HEK293T (cell line): ENCODE results near the gene JAK3.

ENCODE experiments used
- CTCF ChIA-PET: fragments of 350-600 bp; formaldehyde crosslinking; extraction: SDS; loops from one replicate; lab custom pipeline; 2021; ENCODE audit warnings: antibody characterized with exemption, inconsistent platforms; lab: Yijun Ruan, JAX
- POLR2A ChIA-PET: fragments of 350-600 bp; formaldehyde crosslinking; extraction: SDS; loops from one replicate; lab custom pipeline; 2020; ENCODE audit warnings: antibody characterized with exemption, inconsistent platforms; lab: Yijun Ruan, JAX
- DNase-seq: peaks from one replicate; pipeline ENCODE4 v3.0.0; 2012; ENCODE audit warnings: mixed read lengths; ENCODE audit errors: extremely low spot score
- ARNT ChIP-seq: fragments of 450-650 bp; IDR thresholded peaks from 2 replicates; pipeline ENCODE4 v1.6.1; 2017; ENCODE audit warnings: mild to moderate bottlenecking
- BHLHE40 ChIP-seq: fragments of 450-650 bp; IDR thresholded peaks from 2 replicates; pipeline ENCODE4 v1.6.1; 2016; ENCODE audit warnings: mild to moderate bottlenecking, moderate library complexity, borderline replicate concordance
- CTBP1 ChIP-seq: fragments of 450-650 bp; IDR thresholded peaks from 2 replicates; pipeline ENCODE4 v1.6.1; 2016; ENCODE audit warnings: borderline replicate concordance
- ELF4 ChIP-seq: fragments of 450-650 bp; IDR thresholded peaks from 2 replicates; pipeline ENCODE4 v1.6.1; 2017; ENCODE audit warnings: antibody characterized with exemption
- FOXA1 ChIP-seq: fragments of 450-650 bp; IDR thresholded peaks from 2 replicates; pipeline ENCODE4 v1.6.1; 2016; ENCODE audit warnings: mild to moderate bottlenecking
- FOXK2 ChIP-seq: fragments of 450-650 bp; IDR thresholded peaks from 2 replicates; pipeline ENCODE4 v1.6.1; 2016; ENCODE audit warnings: mild to moderate bottlenecking
- FOXM1 ChIP-seq: fragments of 450-650 bp; IDR thresholded peaks from 2 replicates; pipeline ENCODE4 v1.6.1; 2017; ENCODE audit warnings: mild to moderate bottlenecking, borderline replicate concordance
- HDGF ChIP-seq: fragments of 450-650 bp; IDR thresholded peaks from 2 replicates; pipeline ENCODE4 v1.6.1; 2017; ENCODE audit warnings: antibody characterized with exemption, borderline replicate concordance
- L3MBTL2 ChIP-seq: fragments of 450-650 bp; conservative IDR thresholded peaks from 2 replicates; pipeline ENCODE4 v1.6.1; 2016; ENCODE audit warnings: mild to moderate bottlenecking
- LEF1 ChIP-seq: fragments of 450-650 bp; IDR thresholded peaks from 2 replicates; pipeline ENCODE4 v1.6.1; 2017; ENCODE audit warnings: mild to moderate bottlenecking, borderline replicate concordance
- NFRKB ChIP-seq: fragments of 450-650 bp; IDR thresholded peaks from 2 replicates; pipeline ENCODE4 v1.6.1; 2016; ENCODE audit warnings: mild to moderate bottlenecking, moderate library complexity
- SP1 ChIP-seq: fragments of 450-650 bp; IDR thresholded peaks from 2 replicates; pipeline ENCODE4 v1.6.1; 2017
- SUZ12 ChIP-seq: fragments of 450-650 bp; IDR thresholded peaks from 2 replicates; pipeline ENCODE4 v1.6.1; 2016; ENCODE audit warnings: mild to moderate bottlenecking
- TARDBP ChIP-seq: fragments of 450-650 bp; IDR thresholded peaks from 2 replicates; pipeline ENCODE4 v1.6.1; 2016
- ZNF384 ChIP-seq: fragments of 450-650 bp; IDR thresholded peaks from 2 replicates; pipeline ENCODE4 v1.6.1; 2016
- TF ChIP-seq, protein P1 (sequence below): fragments of 450-650 bp; IDR thresholded peaks from 2 replicates; pipeline ENCODE4 v1.6.1; 2016

The JAK3 gene

DNA sequence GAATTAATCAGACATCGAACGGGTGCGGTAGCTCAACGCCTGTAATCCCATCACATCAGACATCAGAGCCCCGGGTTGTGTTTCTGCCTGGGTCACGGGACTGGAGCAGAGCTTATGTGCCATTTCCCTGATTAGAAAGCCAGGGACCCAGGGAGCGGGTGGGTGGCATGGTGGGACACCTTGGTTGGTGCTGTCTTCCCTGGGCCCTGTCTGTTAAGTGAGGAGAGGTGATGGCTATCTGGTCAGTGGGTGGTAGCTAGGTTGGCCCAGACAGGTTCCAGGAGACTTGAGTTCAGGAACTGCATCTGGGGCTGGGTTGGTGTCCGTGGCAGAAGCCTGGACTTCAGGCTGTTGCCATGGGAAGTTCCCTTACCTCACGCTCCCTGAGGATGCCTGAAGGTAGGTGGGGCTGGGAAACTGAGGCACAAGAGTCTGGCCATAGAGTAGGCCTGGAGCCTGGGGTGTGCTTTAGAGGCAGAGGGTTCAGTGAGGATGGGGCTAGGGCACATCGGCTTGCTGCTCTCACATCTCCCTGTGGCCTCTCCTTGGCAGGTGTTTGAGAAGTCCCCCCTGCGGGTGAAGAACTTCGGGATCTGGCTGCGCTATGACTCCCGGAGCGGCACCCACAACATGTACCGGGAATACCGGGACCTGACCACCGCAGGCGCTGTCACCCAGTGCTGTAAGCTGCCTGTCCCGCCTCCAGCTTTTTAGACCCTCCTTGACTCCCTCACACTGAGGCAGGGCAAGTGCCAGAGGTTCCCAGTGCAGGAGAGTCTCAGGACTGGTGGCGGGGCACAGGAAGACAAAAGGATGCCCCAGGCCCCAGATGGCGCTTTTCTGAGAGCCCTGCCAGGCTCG lies 14.0 kb upstream of the JAK3 start:
- ChIA-PET POLR2A (interaction anchor here (3.8 kb wide), 1 partner anchor 70 kb away, joined by 80 read pairs; the partner anchor contains the start of gene CCDC124), CTCF (no interaction called here)
- TF ChIP-seq HDGF (no peak), LEF1 (no peak), BHLHE40 (no peak), TARDBP (no peak), FOXM1 (no peak), ELF4 (no peak), CTBP1 (no peak), FOXK2 (no peak), ZNF384 (no peak), ARNT (no peak), SP1 (no peak), NFRKB (no peak), FOXA1 (no peak), SUZ12 (no peak)
- TF ChIP-seq, protein P1, sequence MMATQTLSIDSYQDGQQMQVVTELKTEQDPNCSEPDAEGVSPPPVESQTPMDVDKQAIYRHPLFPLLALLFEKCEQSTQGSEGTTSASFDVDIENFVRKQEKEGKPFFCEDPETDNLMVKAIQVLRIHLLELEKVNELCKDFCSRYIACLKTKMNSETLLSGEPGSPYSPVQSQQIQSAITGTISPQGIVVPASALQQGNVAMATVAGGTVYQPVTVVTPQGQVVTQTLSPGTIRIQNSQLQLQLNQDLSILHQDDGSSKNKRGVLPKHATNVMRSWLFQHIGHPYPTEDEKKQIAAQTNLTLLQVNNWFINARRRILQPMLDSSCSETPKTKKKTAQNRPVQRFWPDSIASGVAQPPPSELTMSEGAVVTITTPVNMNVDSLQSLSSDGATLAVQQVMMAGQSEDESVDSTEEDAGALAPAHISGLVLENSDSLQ: no peak
- no peak for DNase-seq

DNA sequence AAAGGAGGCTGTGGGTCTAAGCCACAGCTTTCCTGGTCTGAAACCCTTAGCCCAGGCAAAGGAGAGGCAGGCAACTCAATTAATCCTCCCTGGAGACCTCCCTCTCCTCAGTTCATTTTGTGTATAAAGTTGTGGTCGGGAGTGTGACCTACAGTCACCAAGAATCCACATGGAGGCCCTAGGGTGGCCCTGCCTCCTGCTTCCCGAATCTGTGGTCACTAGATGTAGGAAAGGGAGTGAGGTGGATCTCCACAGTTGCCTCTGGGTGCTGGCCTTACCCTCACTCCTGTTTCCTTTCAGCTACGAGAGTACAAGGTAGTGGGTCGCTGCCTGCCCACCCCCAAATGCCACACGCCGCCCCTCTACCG lies 13.2 kb upstream of the JAK3 start:
- CTCF ChIA-PET: interaction anchor here (0.7 to 1.0 kb wide), 2 partner anchors 9 to 558 kb away, joined by 3 to 7 read pairs; partner anchors contain the start of gene SSBP4
- no peak for DNase-seq
- POLR2A ChIA-PET: interaction anchor here (0.9 to 3.8 kb wide), 5 partner anchors 16 to 290 kb away, joined by 3 to 80 read pairs (median 7); partner anchors contain the start of gene CCDC124
- no peak for TF ChIP-seq SUZ12
- no peak for TF ChIP-seq ARNT
- no peak for TF ChIP-seq ZNF384
- no peak for TF ChIP-seq SP1
- TF ChIP-seq FOXK2: no peak
- no peak for TF ChIP-seq FOXM1
- no peak for TF ChIP-seq NFRKB
- TF ChIP-seq ELF4: no peak
- no peak for TF ChIP-seq BHLHE40
- TF ChIP-seq LEF1: no peak
- no peak for TF ChIP-seq L3MBTL2
- TF ChIP-seq FOXA1: no peak
- no peak for TF ChIP-seq HDGF
- no peak for TF ChIP-seq CTBP1
- TF ChIP-seq TARDBP: no peak
- TF ChIP-seq, protein P1: no peak

DNA sequence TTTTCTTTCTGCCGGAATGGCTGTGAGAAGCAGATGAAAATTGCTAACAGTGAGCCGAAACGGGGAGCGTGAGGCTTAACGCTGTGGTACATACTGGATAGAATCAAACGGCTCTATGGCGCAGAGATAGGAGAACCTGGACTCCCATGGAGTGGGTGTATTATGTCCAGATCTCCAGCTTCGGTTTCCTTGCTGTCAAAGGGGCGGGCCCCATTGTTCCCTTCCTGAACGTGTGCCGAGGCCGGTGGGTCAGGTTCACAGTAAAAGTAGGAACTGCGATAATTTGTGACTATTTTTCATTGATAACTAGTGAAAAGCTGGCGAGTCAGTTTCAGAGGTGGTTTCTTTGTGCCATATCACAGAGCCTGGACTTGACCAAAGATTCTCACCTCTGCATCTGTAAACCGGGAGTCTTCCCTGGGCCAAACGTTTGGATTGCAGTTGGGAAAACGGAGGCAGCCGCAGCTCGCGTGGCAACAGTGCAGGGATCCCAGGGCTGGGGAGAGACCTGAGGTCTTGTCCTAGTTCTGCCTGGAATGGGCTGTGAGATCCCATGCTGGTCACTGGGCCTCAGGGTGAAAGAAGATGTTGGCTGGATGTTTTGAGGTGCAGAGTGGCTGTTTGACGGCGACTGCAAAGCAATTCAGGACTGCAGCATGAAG lies 12.7 kb upstream of the JAK3 start:
- CTCF ChIA-PET: interaction anchor here (0.7 to 1.0 kb wide), 2 partner anchors 10 to 559 kb away, joined by 3 to 7 read pairs; partner anchors contain the start of gene SSBP4
- no peak for TF ChIP-seq FOXA1
- TF ChIP-seq FOXK2: no peak
- TF ChIP-seq SUZ12: no peak
- no peak for TF ChIP-seq HDGF
- no peak for TF ChIP-seq FOXM1
- no peak for TF ChIP-seq ELF4
- TF ChIP-seq BHLHE40: no peak
- no peak for TF ChIP-seq TARDBP
- no peak for TF ChIP-seq CTBP1
- TF ChIP-seq, protein P1: no peak
- TF ChIP-seq NFRKB: no peak
- DNase-seq: no peak
- POLR2A ChIA-PET: interaction anchor here (0.9 to 3.8 kb wide), 8 partner anchors 15 to 441 kb away, joined by 3 to 80 read pairs (median 6); partner anchors contain the start of gene CCDC124

DNA sequence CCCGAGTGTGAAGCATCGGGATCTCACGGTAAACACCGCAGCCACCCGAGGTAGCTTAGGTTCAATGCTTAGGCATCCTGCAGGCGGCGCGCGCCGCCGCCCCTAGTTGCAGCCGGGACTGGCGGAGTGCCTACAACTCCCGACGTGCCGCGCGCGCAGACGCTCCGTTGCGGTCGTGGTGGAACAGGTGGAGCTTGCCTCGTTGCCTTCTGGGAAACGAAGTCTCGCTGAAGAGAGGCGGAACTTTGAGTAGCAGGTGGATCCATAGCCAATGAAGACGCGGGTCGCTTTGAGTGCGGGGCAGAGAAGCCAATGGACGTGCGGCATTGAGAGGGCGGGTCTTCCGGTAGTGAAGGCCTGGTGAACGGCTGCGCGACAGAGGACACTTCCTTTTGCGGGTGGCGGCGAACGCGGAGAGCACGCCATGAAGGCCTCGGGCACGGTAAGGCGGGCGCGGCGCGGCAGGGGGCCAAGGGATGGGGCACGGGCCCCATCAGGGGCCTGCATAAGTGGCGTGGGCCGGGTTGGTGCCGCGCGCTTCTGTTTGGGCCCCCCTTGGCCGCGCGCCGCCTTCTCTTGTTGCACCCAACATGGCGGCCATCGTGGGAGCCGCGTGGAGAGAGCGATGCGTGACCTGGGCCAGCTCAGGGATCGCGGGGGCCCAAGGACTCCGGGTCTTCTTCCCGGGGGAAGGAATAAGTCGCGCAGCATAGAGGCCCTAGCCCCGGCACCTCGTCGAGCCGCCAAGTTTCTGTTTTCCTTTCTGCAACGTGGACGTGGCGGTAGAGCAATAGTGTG lies 11.9 kb upstream of the JAK3 start, which contains the start of gene RPL18A:
RPL18A (plus strand) TSS at position 378 of the 798 bp plus-strand sequence; CDS start at position 425, 47 bp downstream.
- peak; percentile 95 for DNase-seq
- POLR2A ChIA-PET: interaction anchor here (0.6 to 3.8 kb wide), 46 partner anchors 8 to 469 kb away, joined by 3 to 80 read pairs (median 4); partner anchors contain the start of genes CCDC124, JAK3, JUND and MAP1S
- peak; percentile 55; the same call in 1 of the 2 replicates for TF ChIP-seq FOXK2
- TF ChIP-seq ELF4: peak; percentile 90
- TF ChIP-seq LEF1: peak; percentile 41; the same call in 1 of the 2 replicates
- TF ChIP-seq, protein P1: peak; percentile 100
- no peak for TF ChIP-seq CTBP1
- CTCF ChIA-PET: interaction anchor here (0.5 to 1.4 kb wide), 8 partner anchors 10 to 499 kb away, joined by 3 to 8 read pairs (median 4); partner anchors contain the start of gene CCDC124
